IMR-90 (cell line): ENCODE measurements around the gene SCAMP4. TPM values are rescaled to one million over a fixed set of nuclear protein-coding genes. Genes with fewer than 3 reads are reported as not detected.

Source experiments
- ATAC-seq: fragments of 200-7000 bp; cut with Tn5 transposase; 2 replicates; pipeline ENCODE4 v1.9.1; 2020; ENCODE audit warnings: low read depth, mild to moderate bottlenecking, moderate library complexity
- BruUV-seq: library from RNA; stranded (reverse); fragments of 400-500 nt; replicated peaks from 2 replicates; lab custom pipeline; 2021; lab: Mats Ljungman, UMichigan
- CTCF ChIA-PET: fragments of 300-600 bp; formaldehyde crosslinking; extraction: SDS; loops from one replicate; lab custom pipeline; 2021; ENCODE audit warnings: antibody characterized with exemption; lab: Yijun Ruan, JAX
- POLR2A ChIA-PET: fragments of 300-600 bp; sonication (Branson Sonifier 250); formaldehyde crosslinking; loops from one replicate; lab custom pipeline; 2022; ENCODE audit warnings: antibody characterized with exemption; ENCODE audit not compliant: unreplicated experiment; lab: Charles Lee
- DNase-seq: peaks from one replicate; pipeline ENCODE4 v3.0.0; 2013
- H2AFZ ChIP-seq: replicated peaks from 2 replicates; pipeline ENCODE3; 2013; ENCODE audit warnings: low read length, mild to moderate bottlenecking; ENCODE audit not compliant: poor library complexity
- H2AK5ac ChIP-seq: 2 replicates; pipeline ENCODE4 v1.6.1; 2013; ENCODE audit warnings: low read depth, low read length, inconsistent platforms
- H2AK9ac ChIP-seq: replicated peaks from 2 replicates; pipeline ENCODE3; 2013; ENCODE audit warnings: mild to moderate bottlenecking, low read depth, low read length, moderate library complexity; ENCODE audit not compliant: poor library complexity
- H2BK120ac ChIP-seq: 2 replicates; pipeline ENCODE4 v1.6.1; 2013; ENCODE audit warnings: low read depth, low read length, inconsistent platforms
- H2BK15ac ChIP-seq: 3 replicates; pipeline ENCODE4 v1.6.1; 2013; ENCODE audit warnings: low read depth, low read length, inconsistent platforms
- H2BK20ac ChIP-seq: 2 replicates; pipeline ENCODE4 v1.6.1; 2013; ENCODE audit warnings: low read depth, mild to moderate bottlenecking, inconsistent platforms, low read length, moderate library complexity
- H2BK5ac ChIP-seq: 2 replicates; pipeline ENCODE4 v1.6.1; 2013; ENCODE audit warnings: mild to moderate bottlenecking, low read depth, low read length, inconsistent platforms; ENCODE audit not compliant: poor library complexity, severe bottlenecking
- H3K14ac ChIP-seq: replicated peaks from 2 replicates; pipeline ENCODE4 v1.6.1; 2013; ENCODE audit warnings: low read depth, low read length, inconsistent platforms
- H3K18ac ChIP-seq: 2 replicates; pipeline ENCODE4 v1.6.1; 2013; ENCODE audit warnings: low read depth, low read length, control low read depth
- H3K23ac ChIP-seq: 2 replicates; pipeline ENCODE4 v1.6.1; 2013; ENCODE audit warnings: low read depth, low read length, inconsistent platforms
- H3K27ac ChIP-seq: 2 replicates; pipeline ENCODE4 v1.5.1; 2013; ENCODE audit warnings: mild to moderate bottlenecking, control low read depth, low read length; ENCODE audit not compliant: insufficient read depth
- H3K27me3 ChIP-seq: 2 replicates; pipeline ENCODE4 v1.6.1; 2013; ENCODE audit warnings: low read length; ENCODE audit not compliant: control insufficient read depth, insufficient read depth
- H3K36me3 ChIP-seq: 2 replicates; pipeline ENCODE4 v1.6.1; 2013; ENCODE audit warnings: low read length, mixed read lengths; ENCODE audit not compliant: control insufficient read depth, insufficient read depth
- H3K4ac ChIP-seq: 2 replicates; pipeline ENCODE4 v1.6.1; 2013; ENCODE audit warnings: low read depth, low read length, inconsistent platforms
- H3K4me1 ChIP-seq: 2 replicates; pipeline ENCODE4 v1.6.1; 2013; ENCODE audit warnings: low read length, mixed read lengths; ENCODE audit not compliant: control insufficient read depth, insufficient read depth
- H3K4me2 ChIP-seq: 2 replicates; pipeline ENCODE4 v1.6.1; 2013; ENCODE audit warnings: low read depth, mild to moderate bottlenecking, control low read depth, low read length, moderate library complexity
- H3K4me3 ChIP-seq: 2 replicates; pipeline ENCODE4 v1.5.1; 2013; ENCODE audit warnings: low read depth, mild to moderate bottlenecking, control low read depth, low read length, moderate library complexity; ENCODE audit not compliant: insufficient read depth
- H3K56ac ChIP-seq: 2 replicates; pipeline ENCODE4 v1.6.1; 2013; ENCODE audit warnings: low read length, inconsistent platforms; ENCODE audit not compliant: insufficient read depth; ENCODE audit errors: extremely low read depth
- H3K79me1 ChIP-seq, 2 experiments: 2 replicates each; pipeline ENCODE4 v1.6.1; 2013; ENCODE audit warnings: low read length in 2 of 2, inconsistent platforms in 1 of 2, low read depth in 1 of 2
- H3K9ac ChIP-seq: 2 replicates; pipeline ENCODE4 v1.6.1; 2013; ENCODE audit warnings: low read depth, low read length, control low read depth
- H3K9me1 ChIP-seq: 2 replicates; pipeline ENCODE4 v1.6.1; 2013; ENCODE audit warnings: low read length, inconsistent platforms; ENCODE audit not compliant: insufficient read depth
- H3K9me3 ChIP-seq: 2 replicates; pipeline ENCODE4 v1.6.1; 2013; ENCODE audit warnings: low read length; ENCODE audit not compliant: control insufficient read depth, insufficient read depth
- H4K20me1 ChIP-seq: 2 replicates; pipeline ENCODE4 v1.6.1; 2013; ENCODE audit warnings: low read length, inconsistent platforms; ENCODE audit not compliant: insufficient read depth
- H4K5ac ChIP-seq: 2 replicates; pipeline ENCODE4 v1.6.1; 2013; ENCODE audit warnings: mild to moderate bottlenecking, low read depth, low read length, control low read depth
- H4K8ac ChIP-seq, 2 experiments: 2 replicates each; pipeline ENCODE4 v1.6.1; 2013; ENCODE audit warnings: low read depth in 2 of 2, low read length in 2 of 2, control low read depth in 1 of 2, inconsistent platforms in 1 of 2
- H4K91ac ChIP-seq: 2 replicates; pipeline ENCODE4 v1.6.1; 2013; ENCODE audit warnings: low read depth, low read length, inconsistent platforms; ENCODE audit not compliant: insufficient read depth
- CEBPB ChIP-seq: IDR thresholded peaks from 2 replicates; pipeline ENCODE4 v1.6.1; 2012; ENCODE audit warnings: low read depth, low read length, improper control_type of control experiment
- RAD21 ChIP-seq: IDR thresholded peaks from 2 replicates; pipeline ENCODE4 v1.6.1; 2012; ENCODE audit warnings: low read length, improper control_type of control experiment
- WGBS, 2 experiments: methylation state at CpG; one replicate each; pipeline versions ENCODE4 v1.1.5 to v1.1.7; 2013; ENCODE audit warnings: missing lambda C conversion rate in 2 of 2; ENCODE audit not compliant: insufficient read length in 1 of 2; ENCODE audit errors: extremely low coverage in 2 of 2; 5-methylcytosine and 5-hydroxymethylcytosine counted together
- dilution Hi-C: fragments of 300-500 bp; cut with HindIII; formaldehyde crosslinking; loops from one replicate; pipeline ENCODE4 v1.14.3; 2018; ENCODE audit warnings: low sequenced_read_pairs; ENCODE audit not compliant: unreplicated experiment
- in situ Hi-C: fragments of 300-500 bp; cut with MboI; formaldehyde crosslinking; loops from 3 replicates; pipeline ENCODE4 v1.14.3; 2019; ENCODE audit warnings: low sequenced_read_pairs, inconsistent platforms, mixed read lengths
- intact Hi-C: fragments of 100-400 bp; cut with micrococcal nuclease; formaldehyde crosslinking; loops from 2 replicates; pipeline ENCODE4 v1.10.0; 2022
- polyA plus RNA-seq, 3 experiments: library from polyadenylated mRNA; depleted of rRNA; stranded (reverse); fragments of >200 nt; gene quantifications; 2 replicates each; pipeline ENCODE4 v1.2.3, GENCODE V29; 2012; ENCODE audit warnings: low replicate concordance in 1 of 3
- total RNA-seq: library from RNA; depleted of rRNA; stranded (reverse); fragments of >200 nt; gene quantifications from 2 replicates; pipeline ENCODE4 v1.2.3, GENCODE V29; 2012

The SCAMP4 gene
- total and polyA plus RNA-seq, 2 of the 4 experiments (the other 2 are of a cell fraction) = 16.1 to 28.1 TPM

DNA sequence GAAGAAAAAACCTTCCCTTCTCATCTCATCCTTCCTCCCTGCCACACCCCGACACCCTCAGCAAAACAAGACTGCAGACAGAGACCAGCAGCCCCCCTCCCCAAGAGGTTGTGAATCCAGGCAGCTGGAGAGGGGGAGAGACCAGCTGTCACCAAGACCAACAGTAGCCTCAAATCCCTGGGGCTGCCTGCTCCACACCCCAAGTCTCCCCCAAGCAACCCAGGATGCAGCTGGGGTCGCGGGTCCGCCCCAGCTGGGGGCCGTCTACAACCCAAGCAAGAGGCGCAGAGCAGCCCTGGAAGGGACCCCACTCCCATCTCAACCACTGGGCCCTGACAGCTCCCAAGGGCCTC lies 48.9 kb upstream of the SCAMP4 start:
- peaks cover 78% of the 10 kb centered on the region for H4K20me1 ChIP-seq
- dilution Hi-C loops = no loop called here
- H2BK120ac ChIP-seq = peak overlapping the region; percentile 80
- TF ChIP-seq CEBPB (no peak), RAD21 (no peak)
- no peak overlapping the region for H2BK20ac ChIP-seq
- peak overlapping the region; percentile 88 to 93 for H4K8ac ChIP-seq
- peak overlapping the region; percentile 51; the same call in 1 of the 3 replicates for H2BK15ac ChIP-seq
- ChIA-PET POLR2A (no interaction called here), CTCF (interaction anchor here (0.6 kb wide), 1 partner anchor 27 kb away, joined by 3 read pairs; no protein-coding TSS in a partner anchor)
- H3K4ac ChIP-seq = peak overlapping the region; percentile 98
- no peaks in the 10 kb centered on the region for H3K36me3 ChIP-seq
- peak overlapping the region; percentile 97 for H4K91ac ChIP-seq
- intact Hi-C loops = no loop called here
- H3K14ac ChIP-seq = peak overlapping the region; percentile 97
- peak overlapping the region; percentile 94 for H2BK5ac ChIP-seq
- no TSS peak for BruUV-seq
- no peak for ATAC-seq
- H4K5ac ChIP-seq = peak overlapping the region; percentile 84
- in situ Hi-C loops = no loop called here
- no CpG with 5 or more reads among the region's 6 CpGs for WGBS, 2 experiments
- peak overlapping the region; percentile 54 for H3K23ac ChIP-seq
- peak overlapping the region; percentile 6; the same call in 1 of the 2 replicates for H3K4me3 ChIP-seq
- peak overlapping the region; percentile 82 for H2AFZ ChIP-seq
- H3K79me1 ChIP-seq = peaks cover 8 to 89% of the 10 kb centered on the region in 2 experiments; a peak in 3 of 4 replicates
- peak overlapping the region; percentile 100 for H2AK9ac ChIP-seq
- peak overlapping the region; percentile 9; the same call in 1 of the 2 replicates for H3K18ac ChIP-seq
- peak overlapping the region; percentile 98 for H3K27ac ChIP-seq
- no peaks in the 10 kb centered on the region for H3K9me3 ChIP-seq
- H3K4me2 ChIP-seq = peak overlapping the region; percentile 90
- H3K4me1 ChIP-seq = peaks cover 56% of the 10 kb centered on the region
- H2AK5ac ChIP-seq = peak overlapping the region; percentile 100
- no peak overlapping the region for H3K56ac ChIP-seq
- peak overlapping the region; percentile 88 for H3K9ac ChIP-seq
- no peak for DNase-seq
- peaks cover 7% of the 10 kb centered on the region; the same call in 1 of the 2 replicates for H3K9me1 ChIP-seq
- no peaks in the 10 kb centered on the region for H3K27me3 ChIP-seq
